AG04449 (cell line): ENCODE results near the gene ACTL8.
"Not testable (repeated sequence)": the region's sequence is repeated elsewhere in the genome, so short reads cannot be mapped to it uniquely, and the experiment has no call there.

Experiments
- CTCF ChIA-PET: fragments of 350-600 bp; formaldehyde crosslinking; extraction: SDS; loops from one replicate; lab custom pipeline; 2021; ENCODE audit warnings: antibody characterized with exemption; lab: Yijun Ruan, JAX
- POLR2A ChIA-PET: fragments of 400-600, 350-600 bp; formaldehyde crosslinking; extraction: SDS; loops from one replicate; lab custom pipeline; 2020; ENCODE audit warnings: antibody characterized with exemption, inconsistent platforms; lab: Yijun Ruan, JAX
- DNase-seq: peaks from one replicate; pipeline ENCODE4 v3.0.0-alpha.2; 2010; ENCODE audit warnings: low read depth, low spot score
- H3K4me3 ChIP-seq: 2 replicates; pipeline ENCODE4 v1.5.1; 2011; ENCODE audit warnings: low read depth, mild to moderate bottlenecking, control low read depth, low read length
- CTCF ChIP-seq: IDR thresholded peaks from one replicate; pipeline ENCODE4 v1.5.1; 2011; ENCODE audit warnings: mild to moderate bottlenecking, moderate library complexity, low read length, control low read depth, inconsistent platforms; ENCODE audit not compliant: insufficient read depth; ENCODE audit errors: missing control alignments

Gene ACTL8

GRCh38 chr1:17745479-17745955 lies 9.6 kb upstream of the ACTL8 start:
- DNase-seq: no peak
- H3K4me3 ChIP-seq: no peak overlapping the region
- POLR2A ChIA-PET: no interaction called here
- no peak for TF ChIP-seq CTCF
- CTCF ChIA-PET: interaction anchor here (1.1 to 1.4 kb wide), 3 partner anchors 10 to 83 kb away, joined by 3 to 5 read pairs (median 4); no protein-coding TSS in a partner anchor

- DNase-seq, POLR2A ChIA-PET, H3K4me3 ChIP-seq: not testable (repeated sequence)
- CTCF ChIA-PET: interaction anchor here (1.1 to 1.4 kb wide), 3 partner anchors 11 to 84 kb away, joined by 3 to 5 read pairs (median 4); no protein-coding TSS in a partner anchor
These were observed 8.9 kb upstream of the ACTL8 start for GRCh38 chr1:17746281-17746680.

- no peak overlapping the region for H3K4me3 ChIP-seq
- DNase-seq: no peak
- ChIA-PET POLR2A (no interaction called here), CTCF (no interaction called here)
- TF ChIP-seq CTCF: no peak
These were observed 8.2 kb upstream of the ACTL8 start for GRCh38 chr1:17746920-17747319.

GRCh38 chr1:17750333-17750732 lies 4.8 kb upstream of the ACTL8 start:
- CTCF ChIA-PET: interaction anchor here (1.2 kb wide), 1 partner anchor 13 kb away, joined by 3 read pairs; no protein-coding TSS in a partner anchor
- no peak for TF ChIP-seq CTCF
- H3K4me3 ChIP-seq: no peak overlapping the region
- no peak for DNase-seq
- POLR2A ChIA-PET: no interaction called here

GRCh38 chr1:17752356-17752755 lies 2.8 kb upstream of the ACTL8 start:
- ChIA-PET CTCF (no interaction called here), POLR2A (interaction anchor here (0.6 kb wide), 1 partner anchor 277 kb away, joined by 3 read pairs; no protein-coding TSS in a partner anchor)
- no peak for TF ChIP-seq CTCF
- no peak for DNase-seq
- H3K4me3 ChIP-seq: no peak overlapping the region

GRCh38 chr1:17757426-17757825 lies 2.3 kb downstream of the ACTL8 start:
- no peak overlapping the region for H3K4me3 ChIP-seq
- no peak for TF ChIP-seq CTCF
- CTCF ChIA-PET: no interaction called here
- no peak for DNase-seq
- POLR2A ChIA-PET: no interaction called here

- POLR2A ChIA-PET: no interaction called here
- DNase-seq: no peak
- TF ChIP-seq CTCF: no peak
- CTCF ChIA-PET: no interaction called here
- no peak overlapping the region for H3K4me3 ChIP-seq
These were observed 4.0 kb downstream of the ACTL8 start for GRCh38 chr1:17759114-17759513.
